Measurements from ENCODE around the gene SGTA. TPM values are rescaled to one million over a fixed set of nuclear protein-coding genes. Genes with fewer than 3 reads are reported as not detected.

SGTA gene
- total and polyA plus RNA-seq, 8 donors = 39.2 to 56.9 (median 46.7) TPM

- ATAC-seq = no peak
- Histone ChIP-seq H3K9me3 (no peaks in the 10 kb centered on the region), H3K27me3 (no peaks in the 10 kb centered on the region), H3K27ac (no peak overlapping the region), H3K36me3 (peaks cover 0 to 13% of the 10 kb centered on the region in 2 donors), H3K4me1 (peaks cover 21 to 57% of the 10 kb centered on the region in 2 donors), H3K4me3 (no peak overlapping the region)
- DNase-seq = no peak
- no peak for TF ChIP-seq CTCF (IDR thresholded peaks at IDR 0.05)
- intact Hi-C loops (cut with DNase I) = no loop called here
Observed at GRCh38 chr19:2780284-2780683, 2.8 kb downstream of the SGTA start.

GRCh38 chr19:2779121-2779740 lies 3.8 kb downstream of the SGTA start:
- Histone ChIP-seq H3K9me3 (no peaks in the 10 kb centered on the region), H3K27me3 (no peaks in the 10 kb centered on the region), H3K27ac (no peak overlapping the region), H3K36me3 (peaks cover 0 to 13% of the 10 kb centered on the region in 2 donors), H3K4me1 (peaks cover 14 to 58% of the 10 kb centered on the region in 2 donors), H3K4me3 (no peak overlapping the region)
- DNase-seq (no peak), ATAC-seq (no peak)
- TF ChIP-seq CTCF (IDR thresholded peaks at IDR 0.05) = no peak
- intact Hi-C loops (cut with DNase I) = no loop called here

GRCh38 chr19:2777952-2778683 lies 5.0 kb downstream of the SGTA start:
- no peak overlapping the region for H3K27ac ChIP-seq
- TF ChIP-seq CTCF (IDR thresholded peaks at IDR 0.05) = no peak
- intact Hi-C loops (cut with DNase I) = no loop called here

GRCh38 chr19:2775556-2776430 lies 7.3 kb downstream of the SGTA start:
- Histone ChIP-seq H3K27me3 (no peaks in the 10 kb centered on the region), H3K4me1 (peaks cover 0 to 38% of the 10 kb centered on the region in 2 donors), H3K9me3 (no peaks in the 10 kb centered on the region), H3K27ac (peak overlapping the region; percentile 76 to 82), H3K36me3 (peaks cover 0 to 17% of the 10 kb centered on the region in 2 donors), H3K4me3 (peak overlapping the region in 1 of 2 donors; percentile 21)
- TF ChIP-seq CTCF (IDR thresholded peaks at IDR 0.05) = no peak
- intact Hi-C loops (cut with DNase I) = no loop called here
- DNase-seq (peak in 2 of 4 donors; percentile 72 to 81), ATAC-seq (peak; percentile 51)

More at GRCh38 chr19:2777952-2778683, 5.0 kb downstream of the SGTA start:
- no peaks in the 10 kb centered on the region for H3K9me3 ChIP-seq
- no peaks in the 10 kb centered on the region for H3K27me3 ChIP-seq
- peaks cover 14 to 54% of the 10 kb centered on the region in 2 donors for H3K4me1 ChIP-seq
- DNase-seq (no peak), ATAC-seq (no peak)
- H3K4me3 ChIP-seq = no peak overlapping the region
- peaks cover 0 to 13% of the 10 kb centered on the region in 2 donors for H3K36me3 ChIP-seq
